ENCODE results near the gene C5orf15. TPM values are rescaled to one million over a fixed set of nuclear protein-coding genes. Genes with fewer than 3 reads are reported as not detected.

The C5orf15 gene
- total RNA-seq, 1 experiment from 2014 or later, result 28.8 TPM

GRCh38 chr5:133927300-133928180 lies 40.9 kb downstream of the C5orf15 start:
- Histone ChIP-seq H3K4me3 (replicated peaks in 1 of 2; ENCODE audit: low read depth in 1 of 2, low read length in 2 of 2) (no peak overlapping the region), H3K9me3 (ENCODE audit: control insufficient read depth in 1 of 2, insufficient read depth in 1 of 2, low read depth in 1 of 2, low read length in 2 of 2) (no peaks in the 10 kb centered on the region), H3K79me2 (ENCODE audit: insufficient read depth, low read length) (no peaks in the 10 kb centered on the region), H3K4me1 (ENCODE audit: control insufficient read depth in 1 of 2, insufficient read depth in 2 of 2, low read length in 2 of 2) (no peaks in the 10 kb centered on the region), H3K4me2 (ENCODE audit: low read length) (no peak overlapping the region), H3K9me2 (ENCODE audit: insufficient read depth) (no peaks in the 10 kb centered on the region), H4K20me1 (ENCODE audit: insufficient read depth) (no peaks in the 10 kb centered on the region), H3K36me3 (ENCODE audit: control insufficient read depth in 1 of 2, insufficient read depth in 2 of 2, low read length in 2 of 2) (no peaks in the 10 kb centered on the region), H3K27me3 (ENCODE audit: insufficient read depth, low read length) (peaks cover 13% of the 10 kb centered on the region), H3K9ac (ENCODE audit: low read length) (no peak overlapping the region), H2AFZ (ENCODE audit: low read depth, low read length, poor library complexity, severe bottlenecking) (no peak overlapping the region), H3K27ac (ENCODE audit: low read depth, low read length) (no peak overlapping the region)
- ChIA-PET CTCF (no interaction called here), RAD21 (ENCODE audit: low non-redundant PET in 1 of 2, low total read pairs in 2 of 2, uncharacterized antibody in 2 of 2, unreplicated experiment in 2 of 2) (no interaction called here), POLR2A (no interaction called here)
- no peak for TF ChIP-seq POLR2A (IDR thresholded peaks at IDR 0.05; ENCODE audit: borderline replicate concordance, extremely low read depth, insufficient read depth, insufficient read length)
- TF ChIP-seq TCF7L2 (IDR thresholded peaks at IDR 0.05; ENCODE audit: borderline replicate concordance, extremely low read depth, insufficient read depth, insufficient read length), result no peak
- no peak for TF ChIP-seq FOSL1 (IDR thresholded peaks at IDR 0.05; ENCODE audit: low read depth)
- no peak for TF ChIP-seq JUND (IDR thresholded peaks at IDR 0.05)
- TF ChIP-seq CEBPB (IDR thresholded peaks at IDR 0.05; ENCODE audit: low read depth), result no peak
- no peak for TF ChIP-seq ZFX (IDR thresholded peaks at IDR 0.05)
- TF ChIP-seq YY1 (IDR thresholded peaks at IDR 0.05; ENCODE audit: extremely low read depth, insufficient replicate concordance, low read depth, low read length), result no peak
- TF ChIP-seq CTCF (IDR thresholded peaks at IDR 0.05 in 2 of 3, conservative IDR thresholded peaks at IDR 0.05 in 1 of 3; ENCODE audit: borderline replicate concordance in 1 of 3, insufficient read depth in 1 of 3, low read depth in 2 of 3, low read length in 2 of 3), result no peak
- no peak for TF ChIP-seq ZNF274 (IDR thresholded peaks at IDR 0.05; ENCODE audit: low read depth, low read length)
- TF ChIP-seq POLR2AphosphoS5 (IDR thresholded peaks at IDR 0.05; ENCODE audit: low read depth, low read length), result no peak
- no peak for TF ChIP-seq REST (IDR thresholded peaks at IDR 0.05; ENCODE audit: low read depth)
- no peak for TF ChIP-seq ATF3 (IDR thresholded peaks at IDR 0.05)
- TF ChIP-seq CBX3 (IDR thresholded peaks at IDR 0.05; ENCODE audit: low read depth), result no peak
- no peak for TF ChIP-seq SP1 (IDR thresholded peaks at IDR 0.05; ENCODE audit: low read depth)
- TF ChIP-seq, protein P1, sequence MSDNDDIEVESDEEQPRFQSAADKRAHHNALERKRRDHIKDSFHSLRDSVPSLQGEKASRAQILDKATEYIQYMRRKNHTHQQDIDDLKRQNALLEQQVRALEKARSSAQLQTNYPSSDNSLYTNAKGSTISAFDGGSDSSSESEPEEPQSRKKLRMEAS (IDR thresholded peaks at IDR 0.05), result no peak
- intact Hi-C loops (cut with micrococcal nuclease), result no loop called here
- no TSS peak for BruUV-seq (replicated peaks)
- no peak for ATAC-seq
- no peak for DNase-seq (ENCODE audit: low read depth, low spot score)

Data from HCT116 (cell line).